HL-60 (cell line): ENCODE measurements around the gene HLA-DPB1.

Experiments used
- DNase-seq, 2 experiments: peaks; one replicate each; pipeline ENCODE4 v3.0.0-alpha.2; 2010 to 2020; ENCODE audit warnings: low read depth in 1 of 2, low spot score in 1 of 2
- H3K27ac ChIP-seq: fragments of 250-450 bp; sonication (Bioruptor Pico); replicated peaks from 2 replicates; pipeline ENCODE4 v1.5.1; 2020; ENCODE audit warnings: mild to moderate bottlenecking, moderate library complexity
- H3K27me3 ChIP-seq: fragments of 250-450 bp; sonication (Bioruptor Pico); 2 replicates; pipeline ENCODE4 v1.5.1; 2021; ENCODE audit warnings: mild to moderate bottlenecking, moderate library complexity; ENCODE audit not compliant: insufficient read depth, poor library complexity, severe bottlenecking
- H3K4me3 ChIP-seq: replicated peaks from 2 replicates; pipeline ENCODE4 v1.5.1; 2011; ENCODE audit warnings: mild to moderate bottlenecking, control low read depth, low read length; ENCODE audit not compliant: insufficient read depth
- GABPA ChIP-seq: IDR thresholded peaks from 2 replicates; pipeline ENCODE4 v1.6.1; 2012; ENCODE audit warnings: low read depth
- POLR2AphosphoS5 ChIP-seq: IDR thresholded peaks from 2 replicates; pipeline ENCODE4 v1.6.1; 2012; ENCODE audit warnings: low read depth
- SPI1 ChIP-seq: IDR thresholded peaks from 2 replicates; pipeline ENCODE4 v1.6.1; 2012; ENCODE audit warnings: low read depth, mild to moderate bottlenecking, borderline replicate concordance
- TF ChIP-seq, protein P1 (sequence below): IDR thresholded peaks from one replicate; pipeline ENCODE4 v1.5.1; 2011; ENCODE audit warnings: low read length, control low read depth, inconsistent platforms; ENCODE audit not compliant: insufficient read depth
- TF ChIP-seq, protein P2 (sequence below): IDR thresholded peaks from 2 replicates; pipeline ENCODE4 v1.6.1; 2012; ENCODE audit warnings: low read depth; ENCODE audit not compliant: insufficient replicate concordance

HLA-DPB1 gene

DNA sequence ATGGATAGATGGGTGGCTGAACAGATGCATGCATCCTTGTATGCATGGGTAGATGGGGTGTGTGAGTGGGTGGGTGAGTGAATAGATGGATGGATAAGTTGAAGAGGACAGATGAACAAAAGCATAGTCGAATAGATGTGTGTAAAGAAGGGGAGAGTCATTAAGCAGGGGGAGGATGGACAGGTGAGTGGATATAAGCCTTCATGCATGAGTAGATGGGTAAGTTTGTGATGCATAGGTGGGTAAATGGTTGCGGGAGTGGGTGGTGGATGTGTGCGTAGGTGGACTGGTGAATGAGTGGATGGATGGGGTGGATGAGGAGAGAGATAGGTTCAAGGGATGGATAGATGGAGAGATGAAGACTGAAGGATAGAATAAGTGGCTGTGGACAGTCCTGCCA, 29.6 kb downstream of the HLA-DPB1 start:
- H3K4me3 ChIP-seq, result no peak overlapping the region
- no peaks in the 10 kb centered on the region for H3K27me3 ChIP-seq
- TF ChIP-seq POLR2AphosphoS5 (no peak), GABPA (no peak), SPI1 (no peak)
- TF ChIP-seq, protein P1, sequence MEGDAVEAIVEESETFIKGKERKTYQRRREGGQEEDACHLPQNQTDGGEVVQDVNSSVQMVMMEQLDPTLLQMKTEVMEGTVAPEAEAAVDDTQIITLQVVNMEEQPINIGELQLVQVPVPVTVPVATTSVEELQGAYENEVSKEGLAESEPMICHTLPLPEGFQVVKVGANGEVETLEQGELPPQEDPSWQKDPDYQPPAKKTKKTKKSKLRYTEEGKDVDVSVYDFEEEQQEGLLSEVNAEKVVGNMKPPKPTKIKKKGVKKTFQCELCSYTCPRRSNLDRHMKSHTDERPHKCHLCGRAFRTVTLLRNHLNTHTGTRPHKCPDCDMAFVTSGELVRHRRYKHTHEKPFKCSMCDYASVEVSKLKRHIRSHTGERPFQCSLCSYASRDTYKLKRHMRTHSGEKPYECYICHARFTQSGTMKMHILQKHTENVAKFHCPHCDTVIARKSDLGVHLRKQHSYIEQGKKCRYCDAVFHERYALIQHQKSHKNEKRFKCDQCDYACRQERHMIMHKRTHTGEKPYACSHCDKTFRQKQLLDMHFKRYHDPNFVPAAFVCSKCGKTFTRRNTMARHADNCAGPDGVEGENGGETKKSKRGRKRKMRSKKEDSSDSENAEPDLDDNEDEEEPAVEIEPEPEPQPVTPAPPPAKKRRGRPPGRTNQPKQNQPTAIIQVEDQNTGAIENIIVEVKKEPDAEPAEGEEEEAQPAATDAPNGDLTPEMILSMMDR, result no peak
- TF ChIP-seq, protein P2, sequence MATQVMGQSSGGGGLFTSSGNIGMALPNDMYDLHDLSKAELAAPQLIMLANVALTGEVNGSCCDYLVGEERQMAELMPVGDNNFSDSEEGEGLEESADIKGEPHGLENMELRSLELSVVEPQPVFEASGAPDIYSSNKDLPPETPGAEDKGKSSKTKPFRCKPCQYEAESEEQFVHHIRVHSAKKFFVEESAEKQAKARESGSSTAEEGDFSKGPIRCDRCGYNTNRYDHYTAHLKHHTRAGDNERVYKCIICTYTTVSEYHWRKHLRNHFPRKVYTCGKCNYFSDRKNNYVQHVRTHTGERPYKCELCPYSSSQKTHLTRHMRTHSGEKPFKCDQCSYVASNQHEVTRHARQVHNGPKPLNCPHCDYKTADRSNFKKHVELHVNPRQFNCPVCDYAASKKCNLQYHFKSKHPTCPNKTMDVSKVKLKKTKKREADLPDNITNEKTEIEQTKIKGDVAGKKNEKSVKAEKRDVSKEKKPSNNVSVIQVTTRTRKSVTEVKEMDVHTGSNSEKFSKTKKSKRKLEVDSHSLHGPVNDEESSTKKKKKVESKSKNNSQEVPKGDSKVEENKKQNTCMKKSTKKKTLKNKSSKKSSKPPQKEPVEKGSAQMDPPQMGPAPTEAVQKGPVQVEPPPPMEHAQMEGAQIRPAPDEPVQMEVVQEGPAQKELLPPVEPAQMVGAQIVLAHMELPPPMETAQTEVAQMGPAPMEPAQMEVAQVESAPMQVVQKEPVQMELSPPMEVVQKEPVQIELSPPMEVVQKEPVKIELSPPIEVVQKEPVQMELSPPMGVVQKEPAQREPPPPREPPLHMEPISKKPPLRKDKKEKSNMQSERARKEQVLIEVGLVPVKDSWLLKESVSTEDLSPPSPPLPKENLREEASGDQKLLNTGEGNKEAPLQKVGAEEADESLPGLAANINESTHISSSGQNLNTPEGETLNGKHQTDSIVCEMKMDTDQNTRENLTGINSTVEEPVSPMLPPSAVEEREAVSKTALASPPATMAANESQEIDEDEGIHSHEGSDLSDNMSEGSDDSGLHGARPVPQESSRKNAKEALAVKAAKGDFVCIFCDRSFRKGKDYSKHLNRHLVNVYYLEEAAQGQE, result no peak
- no peak overlapping the region for H3K27ac ChIP-seq
- no peak for DNase-seq

DNA sequence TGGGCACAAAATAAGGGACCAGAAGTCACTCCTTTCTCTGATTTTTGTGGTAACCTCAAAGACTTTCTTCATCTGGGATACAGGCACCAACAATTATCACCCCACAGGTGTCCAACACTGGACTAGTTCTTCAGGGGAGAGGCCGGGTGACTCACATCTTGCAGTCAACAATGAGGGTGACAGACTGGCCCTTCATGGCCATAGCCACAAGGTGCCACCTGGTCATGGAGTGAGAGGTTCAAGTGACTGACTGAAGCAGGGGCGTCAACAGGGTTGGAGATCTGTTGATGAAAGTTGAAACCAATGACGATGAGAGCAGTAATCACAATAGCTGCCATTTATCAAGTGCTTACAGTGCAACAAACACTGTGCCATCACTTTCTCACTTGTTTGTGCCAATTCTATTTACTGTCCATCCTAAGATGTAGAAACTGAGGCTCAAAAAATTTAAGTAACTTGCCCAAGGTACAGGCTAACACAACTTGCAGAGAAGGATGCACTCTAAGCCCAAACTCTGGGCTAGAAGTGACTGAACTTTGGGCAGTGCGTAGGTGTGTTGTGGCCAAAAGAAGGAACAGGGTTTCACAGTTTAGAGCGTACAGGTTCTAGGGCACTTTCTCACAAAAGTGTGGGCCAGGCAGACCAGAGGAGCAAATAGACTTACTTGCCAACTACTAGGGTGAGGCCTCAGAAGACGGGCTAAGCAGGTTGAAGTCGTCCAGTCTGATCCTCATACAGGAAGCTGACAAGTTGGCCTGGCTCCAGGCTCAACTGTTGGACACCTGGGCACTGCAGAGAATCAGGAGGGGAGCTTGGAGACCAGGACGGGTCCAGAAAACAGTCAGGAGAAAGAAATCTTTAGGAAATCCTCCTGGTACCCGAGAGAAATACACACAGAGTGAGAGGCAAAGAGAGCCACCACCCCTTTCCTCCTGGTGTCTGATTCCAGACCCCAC, 30.4 kb downstream of the HLA-DPB1 start:
- DNase-seq, result no peak
- Histone ChIP-seq H3K4me3 (no peak overlapping the region), H3K27me3 (no peaks in the 10 kb centered on the region), H3K27ac (no peak overlapping the region)
- no peak for TF ChIP-seq POLR2AphosphoS5
- TF ChIP-seq GABPA, result no peak
- TF ChIP-seq, protein P2, result no peak
- TF ChIP-seq, protein P1, result no peak
- TF ChIP-seq SPI1, result no peak

- no peaks in the 10 kb centered on the region for H3K27me3 ChIP-seq
- TF ChIP-seq SPI1, result no peak
- TF ChIP-seq POLR2AphosphoS5, result no peak
- no peak for TF ChIP-seq GABPA
- TF ChIP-seq, protein P1, result no peak
- TF ChIP-seq, protein P2, result no peak
- H3K4me3 ChIP-seq, result no peak overlapping the region
- DNase-seq, result no peak
- no peak overlapping the region for H3K27ac ChIP-seq
These were observed 31.9 kb downstream of the HLA-DPB1 start for GRCh38 chr6:33107641-33108040.
